PC-9 (cell line): ENCODE results near the gene OR52H1. TPM values are rescaled to one million over a fixed set of nuclear protein-coding genes. Genes with fewer than 3 reads are reported as not detected.
A peak's percentile ranks its signal among the peaks of the same experiment; 100 is the strongest.

Source experiments
- BruUV-seq: library from RNA; stranded (reverse); fragments of 400-500 nt; replicated peaks from 2 replicates; lab custom pipeline; 2021; lab: Mats Ljungman, UMichigan
- CTCF ChIA-PET: fragments of 300-600 bp; sonication (Branson Sonifier 250); formaldehyde crosslinking; loops from one replicate; lab custom pipeline; 2022; ENCODE audit warnings: antibody characterized with exemption; lab: Charles Lee
- POLR2A ChIA-PET: fragments of 300-600 bp; sonication (Branson Sonifier 250); formaldehyde crosslinking; loops from one replicate; lab custom pipeline; 2022; ENCODE audit warnings: antibody characterized with exemption; ENCODE audit not compliant: unreplicated experiment; lab: Charles Lee
- DNase-seq, 2 experiments: peaks; one replicate each; pipeline versions ENCODE4 v3.0.0 to v3.0.0-alpha.2; 2015 to 2022; ENCODE audit warnings: mixed read lengths in 1 of 2
- H2AFZ ChIP-seq: fragments of 200-600 bp; sonication (generic); 2 replicates; pipeline ENCODE4 v1.8.1; 2017; ENCODE audit warnings: antibody characterized with exemption
- H3F3A ChIP-seq: fragments of 200-600 bp; sonication (generic); 2 replicates; pipeline ENCODE4 v1.8.1; 2017; ENCODE audit warnings: antibody characterized with exemption, mild to moderate bottlenecking, low read depth; ENCODE audit not compliant: insufficient read depth
- H3K27ac ChIP-seq: fragments of 200-600 bp; sonication (generic); 2 replicates; pipeline ENCODE4 v1.6.1; 2016; ENCODE audit warnings: mixed run types
- H3K27me3 ChIP-seq: fragments of 200-600 bp; sonication (generic); 2 replicates; pipeline ENCODE4 v1.6.1; 2016; ENCODE audit warnings: low read depth, mixed run types; ENCODE audit not compliant: insufficient read depth
- H3K36me3 ChIP-seq: fragments of 200-600 bp; sonication (generic); 2 replicates; pipeline ENCODE4 v1.6.1; 2016; ENCODE audit warnings: low read depth, mixed run types
- H3K4me1 ChIP-seq: fragments of 200-600 bp; sonication (generic); replicated peaks from 2 replicates; pipeline ENCODE4 v1.6.1; 2016; ENCODE audit warnings: mixed run types; ENCODE audit not compliant: insufficient read depth
- H3K4me2 ChIP-seq: fragments of 200-600 bp; sonication (generic); 2 replicates; pipeline ENCODE4 v1.6.1; 2017; ENCODE audit warnings: mixed run types
- H3K4me3 ChIP-seq: fragments of 200-600 bp; sonication (generic); 2 replicates; pipeline ENCODE4 v1.6.1; 2016; ENCODE audit warnings: mixed run types
- H3K79me2 ChIP-seq: fragments of 200-600 bp; sonication (generic); 2 replicates; pipeline ENCODE4 v1.6.1; 2017; ENCODE audit warnings: low read depth, mixed run types
- H3K9me2 ChIP-seq: fragments of 200-600 bp; sonication (generic); 2 replicates; pipeline ENCODE4 v1.8.1; 2017; ENCODE audit warnings: mild to moderate bottlenecking; ENCODE audit not compliant: insufficient read depth
- H3K9me3 ChIP-seq: fragments of 200-600 bp; sonication (generic); 2 replicates; pipeline ENCODE4 v1.8.1; 2016; ENCODE audit warnings: low read depth; ENCODE audit not compliant: insufficient read depth
- H4K20me1 ChIP-seq: fragments of 200-600 bp; sonication (generic); 2 replicates; pipeline ENCODE4 v1.8.1; 2017; ENCODE audit not compliant: insufficient read depth
- EZH2 ChIP-seq: fragments of 200-600 bp; sonication (generic); IDR thresholded peaks from 2 replicates; pipeline ENCODE4 v1.8.0; 2017; ENCODE audit warnings: antibody characterized with exemption, low read depth
- intact Hi-C: fragments of 100-400 bp; cut with micrococcal nuclease; formaldehyde crosslinking; loops from one replicate; pipeline ENCODE4 v1.10.0; 2022; ENCODE audit not compliant: unreplicated experiment
- total RNA-seq: library from RNA; stranded (reverse); gene quantifications from 2 replicates; pipeline ENCODE4 v1.2.3, GENCODE V29; 2021
- TF ChIP-seq, protein P1 (sequence below): fragments of 200-600 bp; sonication (generic); conservative IDR thresholded peaks from 2 replicates; pipeline ENCODE4 v1.6.1; 2017; ENCODE audit warnings: mixed run types, antibody characterized with exemption, mild to moderate bottlenecking, moderate library complexity

The OR52H1 gene
- total RNA-seq, 1 experiment from 2014 or later, result not detected

DNA sequence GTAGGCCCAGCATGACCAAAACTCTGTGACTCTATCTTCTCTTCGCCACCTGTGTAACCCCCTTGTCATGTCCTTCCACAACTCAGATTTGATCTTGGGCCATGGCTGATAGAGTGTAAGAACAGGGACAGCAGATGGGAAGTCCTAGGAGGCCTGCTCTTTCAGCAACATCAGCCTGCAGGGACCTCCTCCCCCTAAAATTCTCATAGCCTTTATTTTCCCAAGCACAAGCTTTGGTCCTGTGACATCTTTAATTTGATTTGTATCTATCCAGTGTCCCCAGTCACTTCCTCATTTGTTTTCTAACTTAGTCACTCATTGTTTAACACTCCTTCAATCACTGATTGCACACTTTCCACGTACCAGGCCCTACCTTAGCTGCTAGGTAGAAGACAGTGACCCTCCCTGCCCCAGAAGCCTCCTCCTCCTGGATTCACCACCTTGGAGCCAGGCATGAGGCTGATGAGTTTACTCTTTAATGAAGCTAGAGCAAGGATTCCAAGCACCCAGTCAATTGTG, 43.9 kb downstream of the OR52H1 start:
- Histone ChIP-seq H3K4me2 (peak overlapping the region; percentile 55), H3K4me3 (peak overlapping the region; percentile 48; the same call in 1 of the 2 replicates), H3F3A (no peaks in the 10 kb centered on the region), H2AFZ (no peak overlapping the region), H3K79me2 (0 out of 2 replicates have a peak, but pooled peaks cover 6% of the 10 kb centered on the region), H3K4me1 (no peaks in the 10 kb centered on the region), H3K9me3 (no peaks in the 10 kb centered on the region), H3K9me2 (no peaks in the 10 kb centered on the region), H4K20me1 (no peaks in the 10 kb centered on the region), H3K27ac (no peak overlapping the region), H3K36me3 (no peaks in the 10 kb centered on the region), H3K27me3 (no peaks in the 10 kb centered on the region)
- ChIA-PET CTCF (no interaction called here), POLR2A (no interaction called here)
- DNase-seq, result no peak
- TF ChIP-seq EZH2, result no peak
- TF ChIP-seq, protein P1, sequence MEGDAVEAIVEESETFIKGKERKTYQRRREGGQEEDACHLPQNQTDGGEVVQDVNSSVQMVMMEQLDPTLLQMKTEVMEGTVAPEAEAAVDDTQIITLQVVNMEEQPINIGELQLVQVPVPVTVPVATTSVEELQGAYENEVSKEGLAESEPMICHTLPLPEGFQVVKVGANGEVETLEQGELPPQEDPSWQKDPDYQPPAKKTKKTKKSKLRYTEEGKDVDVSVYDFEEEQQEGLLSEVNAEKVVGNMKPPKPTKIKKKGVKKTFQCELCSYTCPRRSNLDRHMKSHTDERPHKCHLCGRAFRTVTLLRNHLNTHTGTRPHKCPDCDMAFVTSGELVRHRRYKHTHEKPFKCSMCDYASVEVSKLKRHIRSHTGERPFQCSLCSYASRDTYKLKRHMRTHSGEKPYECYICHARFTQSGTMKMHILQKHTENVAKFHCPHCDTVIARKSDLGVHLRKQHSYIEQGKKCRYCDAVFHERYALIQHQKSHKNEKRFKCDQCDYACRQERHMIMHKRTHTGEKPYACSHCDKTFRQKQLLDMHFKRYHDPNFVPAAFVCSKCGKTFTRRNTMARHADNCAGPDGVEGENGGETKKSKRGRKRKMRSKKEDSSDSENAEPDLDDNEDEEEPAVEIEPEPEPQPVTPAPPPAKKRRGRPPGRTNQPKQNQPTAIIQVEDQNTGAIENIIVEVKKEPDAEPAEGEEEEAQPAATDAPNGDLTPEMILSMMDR, result no peak
- intact Hi-C loops, result no loop called here
- BruUV-seq, result no TSS peak

DNA sequence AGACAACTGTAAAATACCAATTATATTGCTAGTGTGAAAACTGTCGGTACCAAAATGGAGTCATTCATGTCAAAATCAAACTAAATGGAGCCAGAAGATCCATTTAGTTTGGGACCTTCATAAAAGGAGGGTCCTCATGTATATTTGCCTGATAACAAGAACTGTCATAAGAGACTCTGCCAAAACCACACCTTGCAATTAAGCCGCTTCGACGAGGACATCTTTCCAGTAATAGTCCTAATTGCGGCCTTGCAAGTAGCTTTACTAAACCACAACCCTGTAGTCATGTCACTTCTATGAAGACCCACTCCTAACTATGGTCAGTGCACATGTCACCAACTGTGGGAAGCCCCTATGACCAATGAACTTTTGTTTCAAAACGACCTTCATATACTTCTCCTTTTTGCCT, 47.9 kb downstream of the OR52H1 start:
- H2AFZ ChIP-seq, result no peak overlapping the region
- H4K20me1 ChIP-seq, result no peaks in the 10 kb centered on the region
- no peak overlapping the region for H3K4me2 ChIP-seq
- no peak for DNase-seq
- no TSS peak for BruUV-seq
- no peaks in the 10 kb centered on the region for H3K9me3 ChIP-seq
- POLR2A ChIA-PET, result no interaction called here
- CTCF ChIA-PET, result no interaction called here
- H3F3A ChIP-seq, result no peaks in the 10 kb centered on the region
- no peaks in the 10 kb centered on the region for H3K36me3 ChIP-seq
- no peaks in the 10 kb centered on the region for H3K4me1 ChIP-seq
- H3K27ac ChIP-seq, result no peak overlapping the region
- TF ChIP-seq, protein P1, result no peak
- no peak for TF ChIP-seq EZH2
- H3K27me3 ChIP-seq, result no peaks in the 10 kb centered on the region
- intact Hi-C loops, result no loop called here
- H3K4me3 ChIP-seq, result no peak overlapping the region
- H3K9me2 ChIP-seq, result no peaks in the 10 kb centered on the region
- H3K79me2 ChIP-seq, result 0 out of 2 replicates have a peak, but pooled peaks cover 6% of the 10 kb centered on the region

DNA sequence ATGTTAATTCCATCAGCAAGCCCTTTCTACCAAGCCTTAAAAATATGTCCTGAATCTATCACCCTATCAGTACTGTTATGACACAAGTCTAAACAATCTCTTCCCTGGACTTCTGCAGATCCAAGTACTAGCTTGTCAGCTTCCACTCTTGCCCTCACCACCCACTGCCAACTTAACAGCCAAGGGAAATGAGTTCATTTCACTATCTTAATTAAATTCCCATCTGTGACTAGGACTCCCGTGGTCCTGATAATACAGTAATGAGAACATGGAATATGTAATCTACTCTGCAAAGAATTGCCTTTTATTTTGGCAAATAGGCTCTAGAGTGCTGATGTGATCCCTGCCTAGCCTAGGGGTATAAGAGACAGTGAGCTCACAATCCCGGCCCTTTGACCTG, 48.7 kb downstream of the OR52H1 start:
- POLR2A ChIA-PET, result no interaction called here
- H3K9me2 ChIP-seq, result no peaks in the 10 kb centered on the region
- no TSS peak for BruUV-seq

More for the DNA sequence above, 48.7 kb downstream of the OR52H1 start:
- no peaks in the 10 kb centered on the region for H3K4me1 ChIP-seq
- no peaks in the 10 kb centered on the region for H4K20me1 ChIP-seq
- intact Hi-C loops, result no loop called here
- no peak overlapping the region for H3K4me2 ChIP-seq
- no peaks in the 10 kb centered on the region for H3K36me3 ChIP-seq
- H3F3A ChIP-seq, result no peaks in the 10 kb centered on the region
- H3K27me3 ChIP-seq, result no peaks in the 10 kb centered on the region
- H3K4me3 ChIP-seq, result no peak overlapping the region
- no peak for DNase-seq
- no peak overlapping the region for H3K27ac ChIP-seq
- no peak overlapping the region for H2AFZ ChIP-seq
- H3K9me3 ChIP-seq, result no peaks in the 10 kb centered on the region
- TF ChIP-seq, protein P1, result no peak
- no peak for TF ChIP-seq EZH2
- CTCF ChIA-PET, result no interaction called here
- 0 out of 2 replicates have a peak, but pooled peaks cover 6% of the 10 kb centered on the region for H3K79me2 ChIP-seq

Other genes starting within 250 kb of the OR52H1 start
- not detected in 2 replicates for gene OR51B4, start 246.6 kb downstream of the OR52H1 start, total RNA-seq
- not detected in 2 replicates for gene OR51B2, start 224.2 kb downstream of the OR52H1 start, total RNA-seq
- gene OR51B5, start 205.0 kb downstream of the OR52H1 start, total RNA-seq, result 1.2 and 2.7 TPM in 2 replicates
- gene OR51B6, start 197.0 kb downstream of the OR52H1 start, total RNA-seq, result not detected in 2 replicates
- not detected in 2 replicates for gene OR51M1, start 164.7 kb downstream of the OR52H1 start, total RNA-seq
- not detected in 2 replicates for gene OR51Q1, start 126.4 kb downstream of the OR52H1 start, total RNA-seq
- gene OR51I1, start 107.0 kb downstream of the OR52H1 start, total RNA-seq, result not detected in 2 replicates
- gene OR51I2, start 99.2 kb downstream of the OR52H1 start, total RNA-seq, result not detected in 2 replicates
- not detected in 2 replicates for gene OR52D1, start 59.9 kb downstream of the OR52H1 start, total RNA-seq
- not detected in 2 replicates for gene UBQLN3, start 38.6 kb downstream of the OR52H1 start, total RNA-seq
- gene UBQLNL, start 31.8 kb downstream of the OR52H1 start, total RNA-seq, result 0.15 TPM in 1 of 2 replicates, not detected in the other
- gene OR52B6, start 32.3 kb upstream of the OR52H1 start, total RNA-seq, result not detected in 2 replicates
- 3.9 and 4.8 TPM in 2 replicates for gene TRIM6, start 48.1 kb upstream of the OR52H1 start, total RNA-seq
- 3.8 and 7.5 TPM in 2 replicates for gene TRIM34, start 76.5 kb upstream of the OR52H1 start, total RNA-seq
- gene TRIM5, start 136.5 kb upstream of the OR52H1 start, total RNA-seq, result 19.1 and 20.5 TPM in 2 replicates
- gene TRIM22, start 141.2 kb upstream of the OR52H1 start, total RNA-seq, result 0.81 and 1.9 TPM in 2 replicates
- not detected in 2 replicates for gene OR56B1, start 187.9 kb upstream of the OR52H1 start, total RNA-seq
- not detected in 2 replicates for gene OR52N4, start 205.7 kb upstream of the OR52H1 start, total RNA-seq
- gene OR52N5, start 234.8 kb upstream of the OR52H1 start, total RNA-seq, result not detected in 2 replicates
- not detected in 2 replicates for gene OR52N1, start 242.7 kb upstream of the OR52H1 start, total RNA-seq